ENCODE results near the gene RALGAPA2. TPM values are rescaled to one million over a fixed set of nuclear protein-coding genes. Genes with fewer than 3 reads are reported as not detected.

RALGAPA2 gene
- polyA plus RNA-seq, 1 donor from 2014 or later: 21.8 TPM

DNA sequence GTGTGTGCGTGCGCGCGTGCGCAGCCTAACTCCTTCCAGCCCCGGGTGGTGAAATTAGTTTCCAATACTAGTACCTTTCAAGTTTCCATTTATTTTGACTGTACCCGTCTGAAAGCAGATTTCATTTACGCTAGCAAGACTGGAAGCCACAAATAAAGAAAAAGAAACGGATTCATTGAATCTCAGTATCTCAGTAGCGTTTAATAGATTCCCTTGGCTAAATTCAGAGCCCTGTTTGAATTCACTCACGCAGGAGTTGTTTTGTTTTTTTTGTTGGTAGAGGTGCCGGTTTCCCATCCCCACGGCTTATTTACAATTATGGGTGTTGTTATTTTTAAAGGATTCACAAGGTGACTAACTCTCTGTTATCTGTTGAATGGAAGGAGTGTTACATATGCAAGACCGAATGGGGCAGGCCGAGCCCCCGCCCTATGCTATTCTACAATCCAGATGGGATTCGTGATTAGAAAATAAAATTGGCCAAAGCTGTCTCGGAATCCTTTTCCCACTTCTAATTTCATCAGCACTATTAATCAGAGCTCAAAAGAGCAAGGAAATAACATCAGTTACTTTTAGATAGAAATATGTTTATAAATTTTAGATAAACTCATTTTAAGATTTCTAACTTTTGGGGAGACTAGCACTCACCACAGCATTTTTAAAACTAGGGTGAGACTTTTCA, 346.8 kb downstream of the RALGAPA2 start:
- no peak overlapping the region for H3K4me2 ChIP-seq (ENCODE audit: low read length)
- no peak overlapping the region for H3K9ac ChIP-seq (ENCODE audit: low read length)
- peaks cover 10% of the 10 kb centered on the region for H3F3A ChIP-seq (ENCODE audit: insufficient read depth, low read length, poor library complexity, severe bottlenecking)
- no peak overlapping the region for H2AFZ ChIP-seq (ENCODE audit: low read depth, low read length)
- no peaks in the 10 kb centered on the region for H3K9me3 ChIP-seq (ENCODE audit: low read length)
- no peak overlapping the region for H3K27ac ChIP-seq (ENCODE audit: low read length)
- H3K79me2 ChIP-seq (replicated peaks; ENCODE audit: insufficient read depth, low read length): peaks cover 15% of the 10 kb centered on the region
- no peaks in the 10 kb centered on the region for H4K20me1 ChIP-seq (ENCODE audit: insufficient read depth)
- H3K9me2 ChIP-seq (ENCODE audit: insufficient read depth, low read length): no peaks in the 10 kb centered on the region
- H3K4me3 ChIP-seq (ENCODE audit: low read length): peak overlapping the region; percentile 56
- TF ChIP-seq, protein P1, sequence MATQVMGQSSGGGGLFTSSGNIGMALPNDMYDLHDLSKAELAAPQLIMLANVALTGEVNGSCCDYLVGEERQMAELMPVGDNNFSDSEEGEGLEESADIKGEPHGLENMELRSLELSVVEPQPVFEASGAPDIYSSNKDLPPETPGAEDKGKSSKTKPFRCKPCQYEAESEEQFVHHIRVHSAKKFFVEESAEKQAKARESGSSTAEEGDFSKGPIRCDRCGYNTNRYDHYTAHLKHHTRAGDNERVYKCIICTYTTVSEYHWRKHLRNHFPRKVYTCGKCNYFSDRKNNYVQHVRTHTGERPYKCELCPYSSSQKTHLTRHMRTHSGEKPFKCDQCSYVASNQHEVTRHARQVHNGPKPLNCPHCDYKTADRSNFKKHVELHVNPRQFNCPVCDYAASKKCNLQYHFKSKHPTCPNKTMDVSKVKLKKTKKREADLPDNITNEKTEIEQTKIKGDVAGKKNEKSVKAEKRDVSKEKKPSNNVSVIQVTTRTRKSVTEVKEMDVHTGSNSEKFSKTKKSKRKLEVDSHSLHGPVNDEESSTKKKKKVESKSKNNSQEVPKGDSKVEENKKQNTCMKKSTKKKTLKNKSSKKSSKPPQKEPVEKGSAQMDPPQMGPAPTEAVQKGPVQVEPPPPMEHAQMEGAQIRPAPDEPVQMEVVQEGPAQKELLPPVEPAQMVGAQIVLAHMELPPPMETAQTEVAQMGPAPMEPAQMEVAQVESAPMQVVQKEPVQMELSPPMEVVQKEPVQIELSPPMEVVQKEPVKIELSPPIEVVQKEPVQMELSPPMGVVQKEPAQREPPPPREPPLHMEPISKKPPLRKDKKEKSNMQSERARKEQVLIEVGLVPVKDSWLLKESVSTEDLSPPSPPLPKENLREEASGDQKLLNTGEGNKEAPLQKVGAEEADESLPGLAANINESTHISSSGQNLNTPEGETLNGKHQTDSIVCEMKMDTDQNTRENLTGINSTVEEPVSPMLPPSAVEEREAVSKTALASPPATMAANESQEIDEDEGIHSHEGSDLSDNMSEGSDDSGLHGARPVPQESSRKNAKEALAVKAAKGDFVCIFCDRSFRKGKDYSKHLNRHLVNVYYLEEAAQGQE (IDR thresholded peaks at IDR 0.05; ENCODE audit: borderline replicate concordance): no peak
- TF ChIP-seq EZH2 (IDR thresholded peaks at IDR 0.05; ENCODE audit: borderline replicate concordance, insufficient read depth, low read length, poor library complexity, severe bottlenecking) (no peak), POLR2AphosphoS5 (IDR thresholded peaks at IDR 0.05) (no peak)
- H3K27me3 ChIP-seq (ENCODE audit: insufficient read depth, low read depth, low read length): peaks cover 48% of the 10 kb centered on the region
- no peaks in the 10 kb centered on the region for H3K36me3 ChIP-seq (ENCODE audit: insufficient read depth, low read length)

DNA sequence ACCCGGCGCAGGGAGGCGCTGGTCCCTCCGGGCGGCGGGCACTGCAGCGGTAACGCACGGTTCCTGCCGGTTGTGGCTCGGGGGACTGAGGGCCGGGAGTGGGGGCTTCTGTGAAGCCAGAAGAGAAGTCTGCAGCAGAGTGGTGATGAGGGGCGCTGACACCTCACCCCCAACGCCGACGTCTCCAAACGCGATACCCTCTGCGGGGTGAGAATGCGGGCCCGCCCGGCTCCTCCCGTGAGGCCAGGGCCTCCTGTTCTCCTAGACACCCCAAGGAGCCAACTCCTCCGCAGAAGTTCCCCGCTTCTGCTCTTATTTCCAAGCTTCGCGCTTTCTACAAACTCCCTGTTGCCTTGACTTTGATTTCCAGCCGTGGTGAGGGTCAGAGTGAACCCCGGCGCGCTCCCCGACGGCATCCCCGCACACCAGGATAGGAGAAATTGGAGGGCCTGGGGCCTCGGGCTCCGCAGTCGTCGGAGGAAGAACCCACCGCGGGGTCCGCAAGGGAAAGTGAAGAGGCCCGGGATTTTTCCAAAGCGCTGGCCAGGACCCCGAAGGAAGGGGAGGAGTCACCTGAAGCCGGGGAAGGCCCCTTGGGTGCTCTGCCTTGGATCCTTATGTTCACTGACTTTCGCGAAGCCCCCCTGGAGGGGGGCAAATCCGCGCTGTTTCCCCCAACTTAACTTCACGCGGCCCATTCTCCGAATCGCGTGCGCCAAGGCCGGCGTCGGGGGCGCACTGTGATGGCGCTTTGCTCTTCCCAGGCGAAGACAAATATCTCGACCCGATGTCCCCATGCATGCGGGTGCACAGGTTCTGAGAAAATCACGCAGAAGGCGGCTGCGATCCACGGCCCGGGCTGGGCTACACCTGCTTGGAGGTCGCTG, 347.6 kb downstream of the RALGAPA2 start:
- no peaks in the 10 kb centered on the region for H3K9me3 ChIP-seq (ENCODE audit: low read length)
- H3K9me2 ChIP-seq (ENCODE audit: insufficient read depth, low read length): no peaks in the 10 kb centered on the region
- H4K20me1 ChIP-seq (ENCODE audit: insufficient read depth): no peaks in the 10 kb centered on the region
- no peak overlapping the region for H3K27ac ChIP-seq (ENCODE audit: low read length)
- H3K27me3 ChIP-seq (ENCODE audit: insufficient read depth, low read depth, low read length): peaks cover 48% of the 10 kb centered on the region
- peak overlapping the region; percentile 20 for H3K9ac ChIP-seq (ENCODE audit: low read length)
- no peak overlapping the region for H3K4me2 ChIP-seq (ENCODE audit: low read length)
- peaks cover 10% of the 10 kb centered on the region for H3F3A ChIP-seq (ENCODE audit: insufficient read depth, low read length, poor library complexity, severe bottlenecking)
- no peak overlapping the region for H2AFZ ChIP-seq (ENCODE audit: low read depth, low read length)
- peak overlapping the region; percentile 56 for H3K4me3 ChIP-seq (ENCODE audit: low read length)
- no peaks in the 10 kb centered on the region for H3K36me3 ChIP-seq (ENCODE audit: insufficient read depth, low read length)
- peak; percentile 32 for TF ChIP-seq EZH2 (IDR thresholded peaks at IDR 0.05; ENCODE audit: borderline replicate concordance, insufficient read depth, low read length, poor library complexity, severe bottlenecking)
- TF ChIP-seq CTCF (IDR thresholded peaks at IDR 0.05; ENCODE audit: poor library complexity, severe bottlenecking): no peak
- no peak for TF ChIP-seq POLR2AphosphoS5 (IDR thresholded peaks at IDR 0.05)
- peaks cover 7% of the 10 kb centered on the region for H3K79me2 ChIP-seq (replicated peaks; ENCODE audit: insufficient read depth, low read length)

Data from neural cell (in vitro differentiated cells).